Measurements from ENCODE around the gene SOD1. TPM values are rescaled to one million over a fixed set of nuclear protein-coding genes. Genes with fewer than 3 reads are reported as not detected.

SOD1 gene
- total RNA-seq, 4 donors from 2014 or later = 118 to 141 (median 130) TPM

GRCh38 chr21:31666445-31667010 is 7.0 kb downstream of the SOD1 start:
- H3K4me3 ChIP-seq (ENCODE audit: low read depth, poor library complexity, severe bottlenecking) = no peak overlapping the region
- WGBS, 2 donors = 61 to 70% methylated on average over 5 of the region's 5 CpGs
- TF ChIP-seq CTCF (IDR thresholded peaks at IDR 0.05) (no peak), POLR2A (IDR thresholded peaks at IDR 0.05) (no peak)
- DNase-seq (ENCODE audit: low spot score in 2 of 2) = no peak
- intact Hi-C loops (cut with DNase I; ENCODE audit: low total_unique reads) = no loop called here

- 63 to 75% methylated on average over 5 of the region's 5 CpGs for WGBS, 2 donors
- no peak for DNase-seq (ENCODE audit: low spot score in 2 of 2)
- TF ChIP-seq POLR2A (IDR thresholded peaks at IDR 0.05) = no peak
- no peak for TF ChIP-seq CTCF (IDR thresholded peaks at IDR 0.05)
- intact Hi-C loops (cut with DNase I; ENCODE audit: low total_unique reads) = no loop called here
- H3K4me3 ChIP-seq (ENCODE audit: low read depth, poor library complexity, severe bottlenecking) = no peak overlapping the region
These were observed 7.6 kb downstream of the SOD1 start for GRCh38 chr21:31667132-31667531.

- TF ChIP-seq CTCF (IDR thresholded peaks at IDR 0.05) = no peak
- no peak for TF ChIP-seq POLR2A (IDR thresholded peaks at IDR 0.05)
- intact Hi-C loops (cut with DNase I; ENCODE audit: low total_unique reads) = no loop called here
These were observed 8.1 kb downstream of the SOD1 start for GRCh38 chr21:31667639-31668038.

GRCh38 chr21:31668651-31669491 is 9.4 kb downstream of the SOD1 start:
- 67 to 69% methylated on average over 2 of the region's 2 CpGs for WGBS, 2 donors
- intact Hi-C loops (cut with DNase I; ENCODE audit: low total_unique reads) = no loop called here
- no peak for DNase-seq (ENCODE audit: low spot score in 2 of 2)
- H3K4me3 ChIP-seq (ENCODE audit: low read depth, poor library complexity, severe bottlenecking) = no peak overlapping the region
- no peak for TF ChIP-seq POLR2A (IDR thresholded peaks at IDR 0.05)
- TF ChIP-seq CTCF (IDR thresholded peaks at IDR 0.05) = no peak

More at GRCh38 chr21:31667639-31668038, 8.1 kb downstream of the SOD1 start:
- H3K4me3 ChIP-seq (ENCODE audit: low read depth, poor library complexity, severe bottlenecking) = no peak overlapping the region
- no peak for DNase-seq (ENCODE audit: low spot score in 2 of 2)

- no peak overlapping the region for H3K4me3 ChIP-seq (ENCODE audit: low read depth, poor library complexity, severe bottlenecking)
- TF ChIP-seq CTCF (IDR thresholded peaks at IDR 0.05) (no peak), POLR2A (IDR thresholded peaks at IDR 0.05) (no peak)
- DNase-seq (ENCODE audit: low spot score in 2 of 2) = no peak
- WGBS, 2 donors = 41 to 45% methylated on average over 6 of the region's 6 CpGs
- intact Hi-C loops (cut with DNase I; ENCODE audit: low total_unique reads) = no loop called here
These were observed 10.6 kb downstream of the SOD1 start for GRCh38 chr21:31670070-31670469.
